Bronchial epithelial cell (primary cell): ENCODE results near the gene DCAF6. TPM values are rescaled to one million over a fixed set of nuclear protein-coding genes. Genes with fewer than 3 reads are reported as not detected.

Experiments used
- DNase-seq: peaks from one replicate; pipeline ENCODE4 v3.0.0-alpha.2; 2010; ENCODE audit warnings: low read depth
- FAIRE-seq: peaks from 2 replicates; lab custom pipeline; 2011; peaks lifted over from hg19 to GRCh38; lab: Jason Lieb, UNC
- H3K27me3 ChIP-seq: 2 replicates; pipeline ENCODE4 v1.5.1; 2011; ENCODE audit warnings: low read length; ENCODE audit not compliant: control insufficient read depth, insufficient read depth
- H3K36me3 ChIP-seq: 2 replicates; pipeline ENCODE4 v1.5.1; 2011; ENCODE audit warnings: low read length; ENCODE audit not compliant: control insufficient read depth, insufficient read depth
- H3K4me3 ChIP-seq: 2 replicates; pipeline ENCODE4 v1.5.1; 2011; ENCODE audit warnings: mild to moderate bottlenecking, low read depth, low read length, control low read depth
- CTCF ChIP-seq: IDR thresholded peaks from 2 replicates; pipeline ENCODE4 v1.5.1; 2011; ENCODE audit warnings: mild to moderate bottlenecking, moderate library complexity, low read length, control low read depth, inconsistent platforms; ENCODE audit not compliant: insufficient read depth, severe bottlenecking
- total RNA-seq: library from RNA; depleted of rRNA; stranded (reverse); fragments of >200 nt; gene quantifications from 2 replicates; pipeline ENCODE4 v1.2.1, GENCODE V29; 2014

Gene DCAF6
- total RNA-seq, 1 donor from 2014 or later, result 28.2 TPM

GRCh38 chr1:168069384-168069783, 132.9 kb downstream of the DCAF6 start:
- FAIRE-seq (no peak), DNase-seq (no peak)
- Histone ChIP-seq H3K36me3 (peaks cover 9% of the 10 kb centered on the region), H3K27me3 (no peaks in the 10 kb centered on the region), H3K4me3 (no peak overlapping the region)
- TF ChIP-seq CTCF, result no peak

GRCh38 chr1:168079761-168080160, 143.3 kb downstream of the DCAF6 start:
- no peak for FAIRE-seq
- Histone ChIP-seq H3K4me3 (no peak overlapping the region), H3K36me3 (peaks cover 4% of the 10 kb centered on the region), H3K27me3 (no peaks in the 10 kb centered on the region)
- no peak for TF ChIP-seq CTCF
- peak; percentile 59 for DNase-seq

GRCh38 chr1:168081373-168082007, 145.0 kb downstream of the DCAF6 start:
- no peaks in the 10 kb centered on the region for H3K27me3 ChIP-seq
- H3K36me3 ChIP-seq, result peaks cover 4% of the 10 kb centered on the region
- no peak overlapping the region for H3K4me3 ChIP-seq
- DNase-seq (peak; percentile 96), FAIRE-seq (no peak)
- no peak for TF ChIP-seq CTCF

- H3K36me3 ChIP-seq, result peaks cover 2% of the 10 kb centered on the region
- no peak for FAIRE-seq
- no peaks in the 10 kb centered on the region for H3K27me3 ChIP-seq
- TF ChIP-seq CTCF, result peak; percentile 99
- H3K4me3 ChIP-seq, result no peak overlapping the region
- peak; percentile 67 for DNase-seq
These were observed 145.8 kb downstream of the DCAF6 start for GRCh38 chr1:168082008-168082876.

GRCh38 chr1:168083456-168084325, 147.2 kb downstream of the DCAF6 start:
- peaks cover 2% of the 10 kb centered on the region for H3K36me3 ChIP-seq
- no peak for TF ChIP-seq CTCF
- H3K4me3 ChIP-seq, result no peak overlapping the region
- FAIRE-seq, result no peak
- no peak for DNase-seq
- H3K27me3 ChIP-seq, result no peaks in the 10 kb centered on the region
